Effector CD4-positive, alpha-beta T cell (primary cell): ENCODE measurements around the gene TMCO4.

ENCODE experiments used
- DNase-seq: peaks from one replicate; pipeline ENCODE4 v3.0.0-alpha.2; 2020

TMCO4 gene

DNA sequence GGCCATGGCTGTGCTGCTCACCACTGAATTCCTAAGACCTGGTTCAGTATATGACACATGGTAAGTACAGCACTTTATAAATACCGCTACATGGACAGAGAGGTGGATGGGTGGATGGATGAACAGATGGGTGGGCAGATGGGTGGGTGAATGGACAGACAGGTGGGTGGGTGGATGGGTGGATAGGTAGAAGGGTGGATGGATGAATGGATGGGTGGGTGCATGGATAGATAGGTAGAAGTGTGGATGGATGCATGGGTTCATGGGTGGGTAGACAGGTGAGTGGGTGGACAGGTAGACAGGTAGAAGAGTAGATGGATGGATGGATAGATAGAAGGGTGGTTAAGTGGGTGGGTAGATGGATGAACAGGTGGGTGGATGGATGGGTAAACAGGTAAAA, 54.8 kb downstream of the TMCO4 start:
- DNase-seq, result no peak

DNA sequence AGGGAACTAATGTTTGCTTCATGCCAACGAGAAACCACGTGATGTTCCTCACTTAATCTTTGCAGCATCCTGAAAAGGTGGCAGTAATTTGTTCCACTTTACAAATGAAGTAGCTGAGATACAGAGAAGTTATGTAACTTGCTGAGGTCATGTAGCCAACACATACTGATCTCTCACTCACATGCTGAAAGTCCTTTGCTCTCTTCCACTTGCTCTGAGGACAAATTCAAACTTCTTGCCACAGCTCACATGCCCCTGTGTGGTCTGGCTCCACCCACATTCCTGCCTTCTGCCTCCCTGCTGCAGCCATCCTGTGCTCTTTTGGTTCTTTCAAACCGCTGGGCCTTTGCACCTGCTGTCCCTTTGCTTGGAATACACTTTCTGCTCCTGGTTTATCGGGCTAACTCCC, 55.4 kb downstream of the TMCO4 start:
- no peak for DNase-seq

DNA sequence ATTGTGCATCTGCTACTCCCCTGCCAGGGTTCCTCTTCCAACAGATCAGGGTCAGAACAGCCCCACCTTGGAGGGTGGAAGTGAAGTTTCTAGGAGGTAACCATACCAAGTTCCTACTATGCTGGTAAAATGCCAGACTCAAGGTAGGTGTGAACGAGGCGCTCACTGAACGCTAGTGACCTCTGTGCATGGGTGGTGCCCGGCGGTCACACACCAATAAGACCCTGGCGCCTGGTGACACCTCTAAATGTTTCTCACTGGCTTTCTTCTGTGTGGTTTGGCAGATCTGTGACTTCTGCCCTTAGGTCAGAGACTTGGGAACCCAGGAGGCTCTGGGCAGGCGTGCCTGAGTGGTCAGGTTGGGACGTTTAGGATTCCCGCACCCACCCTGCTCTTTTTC, 55.9 kb downstream of the TMCO4 start:
- DNase-seq, result no peak

DNA sequence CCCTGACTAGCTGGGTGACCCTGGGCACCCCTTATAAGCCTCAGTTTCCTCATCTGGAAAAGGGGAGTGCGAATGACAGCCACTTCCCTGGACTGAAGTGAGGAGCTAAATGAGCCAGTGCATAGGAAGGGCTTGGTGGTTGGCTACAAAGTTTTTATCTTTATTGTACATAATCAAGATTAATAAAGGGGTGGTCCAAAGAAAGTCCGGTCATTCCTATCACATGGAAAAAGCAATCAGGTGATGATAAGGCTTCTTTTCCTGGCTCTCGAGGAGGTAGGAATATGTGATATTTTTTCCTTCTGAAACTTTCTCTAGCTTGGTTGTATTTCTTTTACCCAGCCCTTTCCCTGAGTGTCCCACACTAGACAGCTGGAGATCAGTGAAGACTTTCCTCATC, 56.5 kb downstream of the TMCO4 start:
- no peak for DNase-seq

DNA sequence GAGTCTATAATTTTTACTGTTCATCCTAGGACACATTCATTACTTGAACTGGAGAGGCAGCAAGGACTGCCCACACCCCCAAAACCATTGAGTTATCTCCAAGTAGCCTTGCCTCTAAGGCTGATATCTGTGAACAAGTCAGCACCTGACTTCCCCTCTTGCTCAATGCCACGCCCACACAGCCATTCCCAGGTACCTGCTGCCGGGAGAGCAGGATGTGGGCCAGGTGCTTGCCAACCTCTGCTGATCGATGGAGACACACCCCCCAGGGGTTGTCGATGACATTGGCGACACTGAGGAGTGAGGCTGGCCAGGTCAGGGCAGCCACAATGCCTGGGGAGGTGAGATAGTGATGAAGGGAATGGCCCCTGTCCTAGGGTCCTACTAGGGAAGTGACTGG, 60.1 kb downstream of the TMCO4 start:
- DNase-seq, result no peak

DNA sequence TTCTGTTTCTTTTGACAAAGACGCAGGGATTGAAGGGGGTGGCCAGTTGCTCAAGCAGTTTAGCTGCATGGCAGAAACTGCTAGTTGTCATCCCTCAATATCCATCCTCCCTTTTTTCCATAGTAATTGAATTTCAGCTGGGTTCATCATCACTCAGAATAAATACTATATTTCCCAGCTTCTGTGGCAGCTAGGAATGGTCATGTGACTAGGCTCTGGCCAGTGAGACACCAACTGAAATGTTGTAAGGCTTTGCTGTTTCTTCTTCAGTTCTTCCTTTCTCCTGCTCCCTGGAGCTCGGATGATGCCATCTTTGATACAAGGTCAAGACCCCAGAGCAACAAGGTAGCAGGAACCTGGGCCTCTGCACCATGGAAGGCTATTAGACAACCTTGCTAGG, 61.0 kb downstream of the TMCO4 start:
- no peak for DNase-seq

DNA sequence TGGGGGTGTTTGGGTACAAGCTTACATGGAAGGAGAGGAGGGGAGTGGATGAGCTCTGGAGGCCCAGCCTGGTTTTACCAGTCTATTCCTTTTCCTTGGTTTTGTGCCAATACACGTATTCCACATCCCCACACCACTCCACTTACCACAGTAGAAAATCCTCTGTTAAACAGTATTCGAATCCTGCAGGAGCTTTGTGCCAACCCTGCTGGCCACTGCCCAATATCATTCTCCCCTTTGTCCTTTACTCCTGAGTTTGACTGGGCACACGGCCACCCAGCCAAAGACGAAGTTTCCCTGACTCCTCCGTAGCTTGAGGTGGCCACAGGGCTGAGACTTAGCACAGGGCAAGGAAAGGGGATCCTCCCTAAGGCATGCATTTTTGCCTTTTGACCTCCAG, 61.6 kb downstream of the TMCO4 start:
- no peak for DNase-seq

DNA sequence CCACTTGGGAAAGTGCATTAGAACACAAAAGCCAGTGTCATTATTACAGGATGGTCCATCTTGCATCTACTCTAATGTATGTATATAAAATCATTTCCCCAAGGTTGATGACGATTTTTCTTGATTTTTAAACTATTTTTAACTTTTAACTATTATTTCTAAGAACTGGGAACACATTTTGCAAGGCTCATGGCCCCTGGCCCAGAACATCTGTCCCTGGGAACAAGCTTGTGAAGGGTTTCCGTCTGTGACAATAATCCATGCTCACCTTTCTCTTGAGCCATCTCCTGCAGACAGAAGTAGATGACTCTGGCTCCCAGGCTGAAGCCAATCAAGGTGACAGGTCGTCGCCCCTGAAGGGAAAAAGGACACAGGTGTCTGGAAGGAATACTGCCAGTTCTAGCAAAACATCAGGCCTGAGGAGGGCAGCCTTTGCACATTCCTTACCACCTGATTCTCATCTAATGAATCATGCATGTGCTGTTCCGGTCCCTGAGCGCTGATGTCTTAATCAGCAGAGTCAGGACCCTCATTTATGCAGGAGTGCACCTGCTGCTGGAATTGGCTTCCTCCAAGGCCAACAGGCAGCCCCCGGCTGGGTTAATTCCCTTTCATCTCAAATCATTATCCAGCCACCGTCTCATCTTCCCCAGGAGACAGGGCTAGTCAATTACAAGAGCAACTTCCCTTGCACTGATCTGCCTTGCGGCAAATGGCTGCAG, 62.5 kb downstream of the TMCO4 start:
- DNase-seq, result no peak

DNA sequence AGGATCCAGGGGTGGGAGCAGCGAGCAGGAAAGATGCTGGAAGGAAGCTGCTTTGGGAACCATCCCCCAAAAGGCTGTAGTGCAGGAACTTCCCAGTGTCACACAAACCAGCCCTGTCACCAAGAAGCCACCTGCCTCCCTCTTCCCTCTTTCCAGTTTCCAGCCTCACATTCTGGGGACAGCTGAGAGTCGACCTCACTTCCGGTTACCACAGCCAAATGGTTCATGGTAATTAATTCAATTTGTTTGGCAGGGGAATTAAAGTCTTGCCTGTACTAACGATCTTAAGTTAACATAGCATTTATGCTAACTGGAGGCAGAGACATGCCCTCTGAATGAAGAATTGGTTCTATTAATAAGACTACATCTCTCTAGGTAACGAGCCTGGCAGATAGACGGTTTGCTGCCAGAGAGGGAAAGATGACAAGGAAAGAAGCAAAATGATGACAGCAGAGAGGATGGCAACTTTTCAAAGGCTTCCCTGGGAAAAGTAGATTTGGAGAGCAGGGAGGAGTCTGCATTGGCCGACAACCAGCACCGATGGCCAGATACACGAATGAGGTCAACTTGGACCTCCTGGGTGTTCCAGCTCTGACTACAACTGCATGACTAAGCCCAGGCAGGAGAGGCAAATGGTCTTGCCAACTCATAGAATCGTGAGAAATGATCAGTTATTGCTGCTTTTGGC, 64.1 kb downstream of the TMCO4 start:
- DNase-seq, result no peak

DNA sequence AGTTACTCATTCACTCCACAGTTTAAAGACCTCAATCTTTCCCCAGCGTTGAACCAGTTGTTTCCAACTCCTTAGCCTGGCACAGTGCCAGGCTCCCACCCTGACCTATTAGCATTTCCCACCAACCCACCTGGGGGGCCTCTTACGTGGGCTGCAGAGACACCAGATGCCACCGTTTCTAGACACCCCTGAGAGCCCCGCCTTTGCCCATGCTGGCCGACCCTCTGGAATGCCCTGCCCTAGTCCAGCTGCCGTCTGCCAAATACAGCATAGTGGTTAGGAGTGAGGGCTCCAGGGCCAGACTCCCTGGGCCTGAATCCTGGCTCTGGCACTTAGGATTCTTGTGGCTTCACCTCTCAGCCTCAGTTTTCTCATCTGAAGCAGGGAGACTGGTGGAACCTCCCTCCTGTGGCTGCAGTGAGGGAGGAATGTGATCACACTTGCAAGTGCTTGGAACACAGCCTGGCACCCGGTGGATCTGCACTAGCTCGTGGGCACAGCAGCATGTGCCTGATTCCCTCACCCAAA, 65.2 kb downstream of the TMCO4 start:
- no peak for DNase-seq

DNA sequence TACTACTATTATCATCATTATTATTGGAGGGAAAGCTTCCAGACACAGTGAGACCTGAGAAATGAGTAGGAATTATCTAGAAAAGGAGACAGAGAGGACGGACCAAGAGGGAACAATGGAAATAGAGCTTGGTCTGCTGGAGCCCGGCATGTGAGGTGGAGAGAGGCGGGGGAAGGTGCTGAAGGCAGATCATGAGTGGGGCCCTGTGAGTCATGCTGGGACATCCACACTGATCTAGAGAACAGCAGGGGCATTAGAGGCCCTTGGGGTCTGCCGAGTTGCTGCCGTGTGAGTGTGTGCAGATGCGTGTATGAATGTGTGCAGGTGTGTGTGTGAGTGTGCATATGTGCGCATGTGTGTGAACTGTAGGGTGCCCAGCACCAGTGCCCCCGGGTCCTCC, 65.7 kb downstream of the TMCO4 start:
- DNase-seq, result no peak

DNA sequence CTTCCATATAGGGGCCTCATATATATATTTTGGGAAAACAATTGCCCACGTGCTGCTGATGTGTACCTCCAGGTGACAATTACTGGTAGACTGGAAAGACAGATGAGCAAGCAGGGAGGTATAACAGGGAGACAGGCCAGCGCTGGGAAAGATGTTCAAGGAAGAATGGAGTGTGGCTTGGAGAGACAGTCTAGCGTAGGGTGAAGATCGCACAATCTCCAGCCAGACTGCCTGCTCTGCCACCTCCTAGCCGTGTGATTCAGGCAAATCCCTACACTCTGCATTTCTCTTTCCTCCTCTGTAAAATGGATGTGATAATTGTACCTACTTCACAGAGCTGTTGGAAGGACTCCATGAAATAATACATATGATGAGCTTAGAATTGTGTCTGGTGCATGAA, 66.1 kb downstream of the TMCO4 start:
- no peak for DNase-seq

DNA sequence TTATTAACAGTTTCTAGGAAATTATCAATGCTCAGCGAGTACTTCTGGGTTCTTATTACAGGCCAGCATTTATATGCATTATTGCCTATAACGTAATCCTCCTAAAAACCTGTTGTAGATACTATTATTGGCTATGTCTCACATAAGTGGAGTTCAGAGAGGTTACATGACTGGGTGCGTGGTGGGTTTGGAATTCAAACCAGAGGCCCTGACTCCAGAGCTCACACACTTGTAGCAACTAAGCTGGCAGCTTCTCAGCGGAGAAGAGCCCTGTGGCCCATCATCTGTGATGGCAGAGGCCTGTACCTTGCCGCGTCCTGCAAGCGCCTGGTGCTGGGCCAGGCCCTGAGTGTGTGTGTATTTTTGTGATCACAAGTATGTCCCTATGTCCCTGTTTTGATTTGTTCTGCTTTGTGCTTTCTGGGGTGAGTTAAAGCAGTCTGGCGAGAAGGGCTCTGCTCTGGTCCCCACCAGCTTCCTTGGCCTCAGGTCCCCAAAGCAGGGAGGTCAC, 68.3 kb downstream of the TMCO4 start:
- DNase-seq, result no peak

DNA sequence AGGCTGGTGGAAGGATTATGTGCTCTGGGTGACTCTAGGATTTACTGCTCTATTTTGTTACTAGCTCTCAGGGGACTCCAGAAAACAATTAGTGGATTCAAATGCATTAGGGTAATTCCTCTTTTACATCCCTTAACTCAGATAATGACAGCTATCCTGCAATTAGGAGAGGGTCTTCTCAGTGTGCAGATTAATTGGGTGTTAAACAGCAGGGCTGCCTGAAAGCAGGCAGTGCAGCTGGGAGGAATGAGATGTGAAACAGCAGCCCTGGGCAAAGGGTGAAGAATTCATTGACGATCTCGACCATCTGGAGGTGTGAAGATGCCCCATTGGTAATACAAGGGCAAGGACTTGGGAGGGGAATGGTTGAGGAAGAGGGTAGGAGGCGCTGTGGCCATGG, 68.9 kb downstream of the TMCO4 start:
- DNase-seq, result no peak

DNA sequence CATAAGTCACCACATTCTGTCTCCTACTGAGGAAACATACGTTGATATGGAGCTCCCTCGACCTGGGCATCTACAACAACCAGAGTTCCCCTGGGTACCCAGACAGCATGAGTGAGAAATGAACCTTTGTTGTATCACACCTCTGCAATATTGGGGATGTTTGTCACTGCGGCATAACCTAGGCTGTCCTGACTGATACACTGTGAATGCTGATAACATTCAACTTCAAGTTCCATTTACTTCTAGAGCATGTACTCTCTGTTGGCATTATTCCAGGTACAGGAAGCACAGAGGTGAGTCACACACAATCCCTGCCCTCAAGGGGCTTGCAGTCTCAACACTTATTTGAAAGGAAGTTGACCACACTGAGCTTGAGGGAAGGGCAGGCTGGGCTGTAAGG, 69.5 kb downstream of the TMCO4 start:
- no peak for DNase-seq

DNA sequence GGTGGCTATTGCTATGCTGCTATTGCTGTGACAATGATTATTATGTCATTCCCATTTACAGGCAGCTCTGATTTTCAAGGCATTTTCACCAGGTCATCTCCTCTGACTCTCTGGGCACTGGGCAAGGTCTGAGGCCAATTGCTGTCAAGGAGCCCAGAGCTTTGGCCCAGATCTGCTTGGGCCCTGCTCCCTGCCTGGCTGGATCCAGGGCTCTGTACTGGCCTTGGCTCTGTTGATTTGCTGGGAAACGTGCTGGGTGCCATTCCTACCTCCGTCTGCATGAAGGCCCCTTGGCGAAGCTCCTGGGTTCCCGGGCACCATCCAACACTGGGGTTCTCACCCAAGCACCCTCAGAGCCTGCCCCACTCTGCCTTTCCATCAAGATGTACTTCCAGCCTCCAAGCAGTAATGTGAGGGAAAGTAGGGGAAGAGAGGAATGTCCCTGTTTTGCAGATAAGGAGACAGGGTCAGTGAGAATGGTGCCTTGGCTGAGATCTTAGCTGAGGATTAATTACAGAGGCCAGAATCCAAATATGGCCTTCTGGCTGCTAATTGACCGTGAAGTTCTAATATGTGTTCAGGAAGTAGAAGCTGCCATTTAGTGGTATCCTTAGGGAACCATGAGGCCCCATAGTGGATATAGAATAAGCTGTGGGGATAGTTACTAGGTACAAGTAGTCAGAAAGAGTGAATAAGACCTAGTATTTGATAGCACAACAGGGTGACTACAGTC, 71.1 kb downstream of the TMCO4 start:
- DNase-seq, result no peak

DNA sequence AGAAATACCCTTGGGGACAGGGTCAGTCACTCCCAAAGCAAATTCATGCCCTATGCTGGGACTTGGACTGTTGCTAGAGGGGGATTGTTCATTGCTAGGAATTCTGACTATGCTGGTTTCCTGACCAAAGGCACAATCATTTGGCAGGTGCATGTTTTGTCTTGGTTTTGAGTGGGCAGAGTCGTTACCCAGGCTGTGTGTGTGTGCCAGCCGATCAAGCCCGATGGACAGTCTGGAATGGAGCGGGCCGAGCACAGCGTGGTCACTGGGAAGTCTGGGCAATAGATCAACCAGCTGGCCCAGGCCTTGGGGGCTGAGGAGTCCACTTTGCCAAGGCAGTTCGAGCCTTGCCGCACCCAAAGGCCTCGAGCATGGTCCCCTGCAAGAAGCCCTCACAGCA, 74.1 kb downstream of the TMCO4 start:
- no peak for DNase-seq

DNA sequence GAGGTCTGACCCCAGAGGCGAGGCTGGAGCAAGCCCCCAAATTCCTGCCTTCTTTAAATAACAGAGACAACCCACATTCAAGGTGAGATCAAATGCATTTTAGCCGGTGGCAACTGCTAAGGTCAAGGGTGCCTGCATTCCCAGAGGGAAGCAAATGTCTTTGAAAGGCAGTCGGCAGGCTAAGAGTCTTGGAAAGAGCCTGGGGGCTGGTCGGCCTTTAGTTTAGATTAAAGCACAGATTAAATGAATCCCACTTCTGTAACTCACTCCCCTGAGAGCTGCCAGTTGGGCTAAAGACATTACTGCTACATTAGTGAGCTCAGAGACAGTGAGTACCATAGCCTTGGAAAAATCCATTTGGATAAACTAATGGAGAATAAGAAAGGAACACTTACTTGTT, 75.8 kb downstream of the TMCO4 start:
- DNase-seq, result no peak

DNA sequence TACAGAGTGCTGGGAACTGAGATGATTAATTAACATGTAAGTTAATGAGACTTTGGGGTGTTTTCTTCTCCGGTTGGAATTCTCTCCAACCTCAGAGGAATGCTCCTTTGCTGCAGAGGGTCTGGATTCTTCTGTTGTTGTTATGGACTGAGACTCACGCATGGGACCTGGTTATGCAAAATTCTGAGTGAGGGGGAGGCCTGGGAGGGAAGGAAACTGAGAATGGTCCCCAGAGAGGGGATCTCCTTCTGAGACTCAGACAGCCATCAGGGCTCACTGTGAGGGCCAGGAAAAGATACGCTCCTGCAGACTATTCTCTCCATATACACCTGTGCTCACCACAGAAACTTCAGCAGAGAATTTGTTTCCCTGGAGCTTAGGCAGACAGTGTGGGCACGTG, 78.7 kb downstream of the TMCO4 start:
- DNase-seq, result no peak

DNA sequence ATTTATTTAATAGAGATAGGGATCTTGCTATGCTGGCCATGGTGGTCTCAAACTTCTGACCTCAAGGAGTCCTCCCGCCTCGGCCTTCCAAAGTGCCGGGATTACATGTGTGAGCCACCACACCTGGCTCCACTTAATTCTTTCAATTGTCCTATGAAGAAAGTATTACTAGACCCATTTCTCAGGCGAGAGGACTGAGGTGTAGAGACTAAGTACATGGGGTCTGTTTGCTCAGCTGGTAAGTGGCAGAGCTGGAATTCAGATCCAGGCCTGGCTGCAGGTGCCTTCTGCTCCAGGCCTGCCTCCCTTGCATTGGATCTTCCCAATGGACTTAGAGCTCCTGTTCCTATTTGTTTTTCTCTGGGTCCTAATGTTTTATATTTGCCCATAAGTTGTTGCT, 79.5 kb downstream of the TMCO4 start:
- DNase-seq, result no peak

DNA sequence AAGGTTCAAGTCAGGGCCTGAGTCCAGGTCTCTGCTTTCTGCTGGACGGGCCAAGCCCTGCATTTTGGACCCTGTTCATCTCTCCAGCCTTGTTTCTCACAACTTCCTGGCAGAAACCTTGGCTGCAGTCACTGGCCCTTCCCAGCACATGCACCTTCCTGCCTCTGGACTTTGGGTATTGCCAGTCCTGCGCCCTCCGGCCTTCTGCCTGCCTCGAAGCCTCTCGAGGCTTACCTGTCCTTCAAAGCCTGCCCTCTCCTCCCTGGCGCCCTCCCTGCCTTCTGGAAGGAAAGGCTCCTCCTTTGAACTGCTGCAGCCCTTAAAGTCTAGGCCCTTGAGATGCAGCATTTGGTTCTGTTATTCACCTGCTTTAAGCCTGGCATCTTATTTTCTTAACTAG, 82.2 kb downstream of the TMCO4 start:
- DNase-seq, result no peak

DNA sequence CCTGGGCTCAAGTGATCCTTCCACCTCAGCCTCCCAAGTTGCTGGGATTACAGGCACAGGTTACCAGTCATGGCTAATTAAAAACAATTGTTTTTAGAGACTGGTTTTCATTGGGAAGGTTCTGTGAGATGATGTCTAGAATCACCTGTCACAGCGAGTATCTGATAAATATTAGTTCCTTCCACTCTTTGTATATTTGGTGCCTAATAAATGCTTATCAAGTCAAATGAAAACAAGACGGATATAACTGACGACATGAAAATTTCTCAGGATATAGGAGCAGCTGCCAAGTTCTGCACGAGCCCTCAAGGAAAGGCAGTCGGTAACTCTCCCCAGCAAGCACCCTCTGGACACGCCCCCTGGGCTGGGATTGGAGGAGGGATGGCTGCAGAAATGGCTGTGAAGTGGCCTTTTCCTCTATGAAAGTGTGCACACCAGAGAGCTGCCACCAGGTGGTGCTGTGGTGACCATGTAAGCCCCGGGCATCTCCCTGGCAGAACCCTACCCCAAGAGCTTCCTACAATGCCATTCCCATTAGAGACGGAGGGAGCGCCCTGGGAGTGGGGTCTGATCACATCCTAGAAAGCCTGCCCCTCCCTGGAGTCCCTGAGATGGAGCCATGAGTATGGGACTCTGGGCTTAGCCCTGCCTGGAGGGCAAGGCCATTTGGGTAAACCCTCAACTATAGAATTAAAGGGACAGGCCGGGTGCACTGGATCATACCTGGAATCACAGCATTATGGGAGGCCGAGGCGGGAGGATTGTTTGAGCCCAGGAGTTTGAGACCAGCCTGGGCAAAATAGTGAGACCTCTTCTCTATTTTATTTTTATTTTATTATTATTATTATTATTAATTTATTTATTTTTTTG, 84.1 kb downstream of the TMCO4 start:
- DNase-seq, result peak; percentile 73

DNA sequence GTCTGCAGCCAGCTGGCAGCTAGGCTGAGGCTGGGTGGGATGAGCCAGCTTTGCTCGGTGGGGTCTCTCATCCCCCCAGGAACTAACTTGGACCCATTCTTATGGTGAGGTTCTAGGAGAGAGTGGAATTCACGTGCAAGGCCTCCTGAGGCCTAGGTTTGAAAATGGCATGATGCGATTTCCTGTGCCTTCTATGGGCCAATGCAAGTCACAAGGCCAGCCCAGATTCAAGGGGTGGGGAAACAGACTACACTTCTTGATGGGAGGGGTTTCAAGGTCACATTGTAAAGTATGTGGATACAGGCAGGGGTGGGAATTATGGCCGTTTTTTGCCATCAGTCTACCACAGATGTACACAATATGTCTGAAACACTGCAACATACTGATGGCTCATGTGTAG, 86.8 kb downstream of the TMCO4 start:
- DNase-seq, result no peak
